T-helper 17 cell (primary cell): Measurements from ENCODE around the gene RXFP3. TPM values are rescaled to one million over a fixed set of nuclear protein-coding genes. Genes with fewer than 3 reads are reported as not detected.
"Not testable (repeated sequence)": the region's sequence is repeated elsewhere in the genome, so short reads cannot be mapped to it uniquely, and the experiment has no call there.

Experiments
- ATAC-seq: fragments of 150-1000 bp; cut with Tn5 transposase; 2 replicates; pipeline ENCODE4 v1.10.0; 2021; ENCODE audit warnings: mild to moderate bottlenecking, moderate library complexity
- DNase-seq, 3 donors: peaks; one replicate each; pipeline versions ENCODE4 v3.0.0 to v3.0.0-alpha.2; 2020 to 2021
- H3K9me3 ChIP-seq: one replicate; pipeline ENCODE4 v1.7.0; 2013; ENCODE audit warnings: low read length, mild to moderate bottlenecking; ENCODE audit not compliant: control insufficient read depth, poor library complexity, severe bottlenecking
- H3K27ac Mint-ChIP-seq: one replicate; pipeline ENCODE4 v1.8.0; 2022; ENCODE audit warnings: mild to moderate bottlenecking, moderate library complexity, mixed read lengths
- H3K27me3 Mint-ChIP-seq: one replicate; pipeline ENCODE4 v1.8.0; 2022; ENCODE audit warnings: mixed read lengths
- H3K36me3 Mint-ChIP-seq: one replicate; pipeline ENCODE4 v1.8.0; 2022; ENCODE audit warnings: low read depth, mixed read lengths
- H3K4me1 Mint-ChIP-seq: one replicate; pipeline ENCODE4 v1.8.0; 2022; ENCODE audit warnings: mild to moderate bottlenecking, mixed read lengths
- H3K4me3 Mint-ChIP-seq: one replicate; pipeline ENCODE4 v1.8.0; 2022; ENCODE audit warnings: mild to moderate bottlenecking, moderate library complexity, mixed read lengths
- total RNA-seq, 4 donors: library from RNA in 2 of 4; stranded (reverse) in 2 of 4; gene quantifications; one replicate each; pipeline ENCODE4 v1.2.3 and lab custom pipeline; 2022 to 2026

RXFP3 gene
- total RNA-seq, 2 donors from 2014 or later = not detected

DNA sequence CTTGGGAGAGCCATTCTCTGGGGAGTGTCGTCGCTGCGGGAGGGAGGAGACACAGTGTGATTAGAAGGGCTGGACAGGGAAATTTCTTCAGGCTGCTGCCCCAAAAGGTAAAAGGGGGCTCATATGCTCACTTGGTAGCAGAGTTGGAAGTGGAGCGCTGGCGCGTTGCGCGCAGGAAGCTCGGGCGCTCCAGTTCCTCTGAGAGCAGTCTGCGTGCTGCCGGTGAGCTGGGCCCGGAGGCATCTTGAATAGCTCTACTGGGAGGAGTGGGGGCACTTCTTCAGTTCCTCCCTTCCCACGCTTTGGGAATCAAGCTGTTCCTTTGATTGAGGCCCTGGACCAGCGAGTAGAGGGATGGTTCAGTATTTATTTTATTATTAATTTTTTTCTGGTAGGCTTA is 2.7 kb downstream of the RXFP3 start:
- no peaks in the 10 kb centered on the region for H3K36me3 Mint-ChIP-seq
- H3K27me3 Mint-ChIP-seq = peaks cover 93% of the 10 kb centered on the region
- no peak overlapping the region for H3K4me3 Mint-ChIP-seq
- ATAC-seq (no peak), DNase-seq (no peak)
- H3K9me3 ChIP-seq = no peaks in the 10 kb centered on the region
- peaks cover 10% of the 10 kb centered on the region for H3K4me1 Mint-ChIP-seq
- no peak overlapping the region for H3K27ac Mint-ChIP-seq

DNA sequence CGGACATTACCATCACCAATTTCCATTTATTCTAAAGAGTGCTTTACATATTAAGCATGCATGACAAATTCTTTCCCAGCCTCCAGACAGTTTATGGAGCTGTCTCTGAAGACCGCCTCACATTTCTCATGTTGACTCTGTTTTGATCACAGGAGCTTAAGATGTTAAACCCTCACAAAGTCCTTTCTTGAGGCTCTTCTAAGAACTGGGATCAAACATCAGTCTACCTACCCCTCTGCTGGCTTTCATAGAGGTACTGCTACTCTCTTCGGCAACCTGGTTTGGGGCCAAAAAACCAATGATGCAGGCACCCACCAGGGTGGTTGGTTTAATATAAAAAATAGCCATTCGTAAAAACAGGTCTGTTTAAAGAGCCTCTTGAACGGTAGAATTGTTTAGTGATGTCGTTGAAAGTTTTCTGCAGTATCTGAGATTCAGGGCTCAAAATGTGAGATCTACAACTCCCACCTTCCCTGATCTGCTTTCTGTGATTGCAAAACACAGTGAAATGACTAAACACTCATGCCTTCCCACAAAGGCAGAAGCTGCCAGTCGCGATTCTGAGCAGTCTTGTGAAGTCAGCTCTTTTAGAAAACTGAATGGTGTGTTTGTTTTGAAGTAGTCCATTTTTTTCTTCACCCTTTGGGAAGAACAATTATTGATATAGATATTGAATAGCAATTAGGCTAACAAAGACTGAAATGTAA is 3.5 kb downstream of the RXFP3 start:
- Mint-ChIP-seq H3K36me3 (no peaks in the 10 kb centered on the region), H3K27me3 (peaks cover 92% of the 10 kb centered on the region), H3K4me1 (peaks cover 10% of the 10 kb centered on the region), H3K27ac (no peak overlapping the region), H3K4me3 (no peak overlapping the region)
- DNase-seq (no peak), ATAC-seq (no peak)
- no peaks in the 10 kb centered on the region for H3K9me3 ChIP-seq

DNA sequence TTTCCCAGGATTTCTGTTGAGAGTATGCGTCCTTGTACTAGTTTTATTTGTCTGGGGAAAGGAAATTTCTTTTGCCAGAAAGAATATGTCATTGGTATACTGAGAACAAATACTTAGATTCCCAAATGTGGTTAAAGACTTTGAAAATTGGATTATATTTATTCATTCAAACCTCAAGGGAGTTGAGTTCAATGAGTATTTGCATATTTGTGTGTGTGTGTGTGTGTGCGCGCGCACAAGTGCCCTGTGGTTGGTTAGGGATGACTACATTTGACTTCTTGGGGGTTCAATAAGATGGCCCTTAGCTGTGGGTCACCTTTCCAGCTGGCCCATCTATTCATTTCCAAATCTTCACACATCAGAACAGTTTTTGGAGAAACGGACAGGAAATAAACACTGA is 4.9 kb downstream of the RXFP3 start:
- H3K27me3 Mint-ChIP-seq = peaks cover 87% of the 10 kb centered on the region
- H3K4me1 Mint-ChIP-seq = peaks cover 4% of the 10 kb centered on the region
- no peaks in the 10 kb centered on the region for H3K9me3 ChIP-seq
- no peak overlapping the region for H3K27ac Mint-ChIP-seq
- H3K4me3 Mint-ChIP-seq = no peak overlapping the region
- ATAC-seq (no peak), DNase-seq (no peak)
- peaks cover 2% of the 10 kb centered on the region for H3K36me3 Mint-ChIP-seq

DNA sequence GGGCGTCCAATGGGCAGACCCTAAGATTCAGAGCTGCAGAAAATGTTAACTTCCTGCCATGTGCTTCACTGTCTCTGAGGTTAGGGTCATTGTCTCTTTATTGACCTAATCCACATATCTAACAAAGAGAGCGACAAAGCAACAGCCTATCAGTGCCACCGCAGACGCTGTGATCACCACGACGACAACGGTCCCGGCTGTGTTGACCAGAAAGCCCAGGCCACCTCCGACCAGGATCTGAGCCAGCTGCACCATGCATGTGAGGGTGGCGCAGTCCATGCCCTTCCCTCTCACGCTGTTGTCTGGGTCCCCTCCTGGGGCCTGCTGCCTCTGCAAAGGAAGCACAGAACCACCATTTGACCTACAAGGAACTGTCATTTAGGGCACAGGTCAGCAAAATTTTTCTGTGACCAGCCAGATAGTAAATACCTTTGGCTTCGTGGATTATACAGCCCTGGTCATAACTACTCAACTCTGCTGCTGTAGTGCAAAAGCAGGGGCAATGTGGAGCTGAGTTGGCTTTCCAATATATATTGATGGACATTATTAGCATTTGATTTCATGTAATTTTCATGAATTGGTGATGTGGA is 8.5 kb downstream of the RXFP3 start:
- Mint-ChIP-seq H3K4me1 (no peaks in the 10 kb centered on the region), H3K4me3 (no peak overlapping the region), H3K27me3 (peaks cover 54% of the 10 kb centered on the region), H3K27ac (no peak overlapping the region), H3K36me3 (peaks cover 4% of the 10 kb centered on the region)
- H3K9me3 ChIP-seq = no peaks in the 10 kb centered on the region
- DNase-seq = no peak
- ATAC-seq = no peak

DNA sequence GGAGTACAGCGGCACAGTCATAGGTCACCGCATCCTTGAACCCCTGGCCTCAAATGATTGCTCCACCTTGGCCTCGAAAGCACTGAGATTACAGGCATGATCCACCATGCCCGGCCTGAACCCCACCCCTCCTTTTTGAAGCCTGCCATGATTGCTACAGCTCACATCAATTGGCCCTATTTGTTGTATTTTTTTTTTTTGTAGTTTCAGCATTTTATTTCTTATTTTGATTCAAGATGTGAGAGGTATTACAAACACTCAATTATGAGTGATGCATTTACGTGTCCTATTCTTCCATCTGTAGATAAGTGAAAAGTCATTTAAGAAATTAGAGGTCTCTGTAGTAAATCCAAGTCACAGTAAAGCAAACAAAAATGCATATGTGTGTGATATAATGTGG is 16.0 kb downstream of the RXFP3 start:
- DNase-seq, H3K27me3 Mint-ChIP-seq, ATAC-seq, H3K27ac Mint-ChIP-seq, H3K36me3 Mint-ChIP-seq, H3K9me3 ChIP-seq, H3K4me3 Mint-ChIP-seq, H3K4me1 Mint-ChIP-seq: not testable (repeated sequence)

DNA sequence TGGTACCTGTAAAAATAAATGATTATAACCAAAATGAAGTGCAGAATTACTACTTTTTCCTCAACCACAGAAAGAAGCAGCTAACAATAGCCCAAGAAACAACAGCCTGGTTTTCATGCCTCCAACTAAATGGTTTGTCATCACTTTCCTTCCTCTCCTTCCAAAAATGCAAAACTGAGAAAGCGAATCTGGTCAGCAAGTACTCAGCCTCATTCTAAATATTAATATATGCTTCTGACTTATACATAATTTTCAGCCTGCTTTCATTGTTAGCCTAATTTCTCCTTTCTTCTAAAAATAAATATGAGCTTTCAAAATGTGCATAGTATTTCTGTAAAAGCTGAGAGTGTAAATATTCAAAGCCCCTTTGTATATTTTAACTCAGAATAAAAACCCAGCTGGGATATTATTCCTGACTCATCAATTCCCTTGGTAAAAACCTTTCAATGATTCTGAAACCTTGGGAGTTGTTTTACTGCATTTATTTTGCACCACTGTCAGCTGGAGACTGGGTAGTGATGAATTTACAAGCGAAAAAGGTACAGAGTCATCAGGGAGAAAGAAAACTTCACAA is 21.5 kb downstream of the RXFP3 start:
- no peaks in the 10 kb centered on the region for H3K9me3 ChIP-seq
- Mint-ChIP-seq H3K4me3 (no peak overlapping the region), H3K4me1 (no peaks in the 10 kb centered on the region), H3K36me3 (peaks cover 2% of the 10 kb centered on the region), H3K27me3 (peaks cover 21% of the 10 kb centered on the region), H3K27ac (no peak overlapping the region)
- DNase-seq (no peak), ATAC-seq (no peak)

DNA sequence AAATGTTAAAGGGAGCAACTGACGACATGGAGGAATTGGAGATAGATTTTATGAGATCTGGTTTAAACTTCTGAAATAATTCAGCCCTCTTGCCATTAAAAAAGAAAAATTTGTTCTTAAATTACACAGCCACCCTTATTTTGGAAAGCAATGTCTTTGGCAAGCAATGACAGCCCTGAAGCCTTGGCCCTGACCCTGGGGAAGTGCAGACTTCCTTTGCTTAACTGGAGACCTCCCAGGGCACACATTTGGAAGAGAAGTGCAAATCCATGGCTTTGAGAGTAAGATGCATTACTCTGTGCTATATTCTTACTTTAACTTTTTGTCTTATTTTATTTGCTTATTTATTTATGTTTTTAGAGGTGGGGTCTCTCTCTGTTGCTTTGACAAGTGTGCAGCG is 22.0 kb downstream of the RXFP3 start:
- DNase-seq (no peak), ATAC-seq (no peak)
- Mint-ChIP-seq H3K27me3 (peaks cover 21% of the 10 kb centered on the region), H3K27ac (no peak overlapping the region), H3K4me3 (no peak overlapping the region), H3K36me3 (peaks cover 2% of the 10 kb centered on the region), H3K4me1 (no peaks in the 10 kb centered on the region)
- H3K9me3 ChIP-seq = no peaks in the 10 kb centered on the region

DNA sequence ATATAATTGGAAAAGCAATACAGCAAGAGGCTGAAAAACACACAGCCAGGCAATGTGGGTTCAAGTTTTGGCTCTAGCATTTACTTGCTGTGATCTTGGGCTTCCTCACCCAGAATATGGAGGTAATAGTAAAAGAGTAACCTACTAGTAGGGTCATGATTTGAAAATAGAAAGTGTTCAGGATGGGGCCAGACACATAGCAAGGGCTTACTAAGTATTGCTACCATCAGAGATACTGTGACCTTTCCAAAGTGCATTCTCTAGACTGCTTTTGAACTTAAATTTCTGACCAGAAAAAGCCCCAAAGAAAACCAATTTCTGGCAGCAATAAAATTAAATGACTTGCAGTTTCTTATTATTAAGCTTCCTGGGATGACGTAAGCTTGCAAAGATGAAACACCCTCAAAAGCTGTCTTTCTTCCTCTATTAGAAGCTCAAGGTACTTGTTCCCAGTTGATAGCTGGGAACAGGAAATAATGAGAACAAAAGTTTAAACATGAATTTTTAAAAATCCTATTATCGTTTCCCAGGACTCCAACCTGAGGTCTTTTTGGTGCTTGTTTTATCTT is 28.0 kb downstream of the RXFP3 start:
- H3K9me3 ChIP-seq = no peaks in the 10 kb centered on the region
- Mint-ChIP-seq H3K36me3 (peaks cover 2% of the 10 kb centered on the region), H3K27me3 (peaks cover 15% of the 10 kb centered on the region), H3K27ac (no peak overlapping the region), H3K4me1 (peaks cover 5% of the 10 kb centered on the region), H3K4me3 (no peak overlapping the region)
- ATAC-seq (no peak), DNase-seq (no peak)

DNA sequence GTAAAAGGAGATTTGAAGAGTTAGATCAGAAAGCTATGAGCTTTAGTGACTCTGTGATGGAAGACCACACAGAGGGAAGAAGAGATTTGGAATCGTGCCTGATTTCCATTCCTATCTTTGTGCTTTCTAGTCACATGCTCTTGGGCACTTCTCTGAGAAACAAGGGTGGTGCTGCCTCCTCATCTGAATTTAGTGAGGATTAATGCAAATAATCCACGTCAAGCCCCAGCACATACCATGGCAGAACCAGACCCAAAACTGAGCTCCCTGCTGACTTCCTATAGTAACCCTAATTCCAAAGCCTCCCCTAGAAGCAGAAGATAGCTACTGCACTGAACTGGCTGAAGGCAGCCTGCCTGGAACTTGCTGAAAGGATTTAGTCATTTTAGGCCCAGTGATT is 30.6 kb downstream of the RXFP3 start:
- Mint-ChIP-seq H3K4me3 (no peak overlapping the region), H3K27ac (no peak overlapping the region), H3K27me3 (peaks cover 4% of the 10 kb centered on the region), H3K4me1 (peaks cover 5% of the 10 kb centered on the region), H3K36me3 (peaks cover 2% of the 10 kb centered on the region)
- no peaks in the 10 kb centered on the region for H3K9me3 ChIP-seq
- DNase-seq = no peak
- no peak for ATAC-seq

DNA sequence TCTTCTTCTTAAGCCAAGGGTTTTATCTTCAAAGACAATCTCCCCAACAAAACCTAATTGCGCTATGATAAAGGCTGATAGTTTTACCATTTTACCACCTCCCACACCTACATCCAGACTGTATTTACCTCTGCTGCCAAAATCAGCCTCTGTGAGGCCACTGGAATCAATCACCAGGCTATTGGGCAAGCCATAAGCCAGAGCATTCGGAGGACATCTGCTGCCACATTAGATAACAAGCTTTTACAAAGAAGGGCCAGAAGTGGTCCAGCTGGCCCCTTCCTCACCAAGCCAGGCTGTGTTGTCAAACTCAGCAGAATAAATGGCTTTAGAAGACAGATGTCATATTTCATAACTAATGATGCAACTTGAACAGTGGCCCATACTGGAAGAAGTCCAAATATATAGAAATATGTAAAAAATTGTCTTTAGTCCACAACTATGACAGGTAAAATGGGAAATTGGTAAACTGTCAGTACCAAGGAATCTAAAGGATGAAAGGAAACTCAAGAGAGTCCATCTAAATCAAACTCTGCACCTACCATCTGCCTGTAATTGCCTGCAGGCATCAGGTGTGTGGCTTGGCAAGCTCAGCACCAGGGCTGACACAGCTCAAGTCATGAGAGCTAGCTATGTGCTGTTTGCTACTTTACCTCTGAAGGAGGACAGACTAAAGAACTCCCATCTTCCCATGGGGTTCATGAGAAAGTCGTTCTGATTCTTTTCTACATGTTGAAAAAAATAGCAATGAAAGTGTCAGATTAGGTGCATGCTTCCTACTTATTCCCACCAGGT is 32.2 kb downstream of the RXFP3 start:
- H3K27me3 Mint-ChIP-seq = peaks cover 1% of the 10 kb centered on the region
- H3K4me1 Mint-ChIP-seq = peaks cover 5% of the 10 kb centered on the region
- ATAC-seq (no peak), DNase-seq (no peak)
- no peak overlapping the region for H3K4me3 Mint-ChIP-seq
- no peaks in the 10 kb centered on the region for H3K36me3 Mint-ChIP-seq
- H3K9me3 ChIP-seq = no peaks in the 10 kb centered on the region
- no peak overlapping the region for H3K27ac Mint-ChIP-seq

DNA sequence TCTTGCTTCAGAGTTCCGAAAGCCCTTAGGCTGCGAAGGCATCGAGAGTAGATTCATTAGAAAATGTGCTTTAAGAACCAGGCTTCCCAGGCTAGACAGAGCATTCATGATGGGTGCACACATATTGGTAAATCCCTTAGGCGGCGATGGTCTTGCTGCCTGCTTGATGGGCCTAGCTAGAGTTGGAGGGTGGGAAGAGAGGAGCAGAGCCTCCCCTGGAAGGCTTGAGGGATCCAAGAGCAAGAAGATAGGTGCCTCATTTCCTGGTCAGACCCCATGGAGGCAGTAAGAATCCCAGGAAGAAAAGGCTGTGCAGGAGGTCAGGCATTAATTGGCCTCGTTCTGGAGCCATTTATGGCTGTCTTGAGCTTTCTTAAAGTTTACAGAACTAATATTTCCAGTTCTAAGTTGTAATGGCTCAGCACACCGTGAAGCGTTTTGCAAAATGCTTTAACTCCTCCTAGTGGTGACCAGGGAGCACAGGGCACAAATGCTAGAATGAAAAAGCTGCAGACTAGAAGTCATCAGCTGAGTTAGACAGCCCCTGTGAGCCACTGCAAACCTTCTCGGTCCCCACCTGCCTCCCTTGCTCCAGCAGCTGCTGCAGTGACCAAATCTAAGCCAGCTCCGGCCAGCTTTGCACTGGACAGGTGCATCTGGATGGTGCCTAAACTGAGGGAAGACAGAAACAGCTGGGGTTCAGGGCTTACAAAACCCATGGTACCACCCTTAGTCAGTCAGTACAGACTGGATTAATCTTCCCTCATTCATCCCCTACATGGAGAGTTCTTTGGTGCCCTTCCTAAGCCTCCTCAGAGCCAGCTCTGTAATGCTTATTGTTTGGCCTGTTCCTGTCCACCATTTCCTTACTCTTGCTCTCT is 33.6 kb downstream of the RXFP3 start:
- H3K4me3 Mint-ChIP-seq = no peak overlapping the region
- H3K9me3 ChIP-seq = no peaks in the 10 kb centered on the region
- H3K4me1 Mint-ChIP-seq = peaks cover 3% of the 10 kb centered on the region
- peaks cover 16% of the 10 kb centered on the region for H3K27me3 Mint-ChIP-seq
- DNase-seq = no peak
- peak; percentile 55 for ATAC-seq
- no peak overlapping the region for H3K27ac Mint-ChIP-seq
- H3K36me3 Mint-ChIP-seq = no peaks in the 10 kb centered on the region

DNA sequence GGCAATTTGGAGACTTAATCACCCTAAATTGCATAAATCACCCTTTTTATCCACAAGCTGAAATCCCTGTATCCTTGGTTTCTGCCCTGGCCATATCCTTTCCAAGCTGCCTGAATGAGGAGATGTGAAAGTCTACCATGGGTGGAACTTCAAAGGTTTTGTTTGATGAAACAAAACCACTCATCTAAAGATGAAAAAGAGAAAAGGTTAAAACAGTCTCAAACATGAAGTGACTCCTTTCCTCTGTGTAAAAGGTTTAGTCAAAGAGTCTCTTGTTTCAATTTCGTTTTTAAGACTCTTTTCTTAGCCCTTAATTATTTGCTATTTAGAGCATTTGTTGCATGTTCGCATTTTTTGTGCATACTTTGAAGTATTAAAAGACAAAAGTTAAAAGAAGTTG is 37.1 kb downstream of the RXFP3 start:
- no peaks in the 10 kb centered on the region for H3K9me3 ChIP-seq
- Mint-ChIP-seq H3K36me3 (peaks cover 2% of the 10 kb centered on the region), H3K27ac (no peak overlapping the region), H3K27me3 (peaks cover 20% of the 10 kb centered on the region), H3K4me1 (no peaks in the 10 kb centered on the region), H3K4me3 (no peak overlapping the region)
- no peak for DNase-seq
- ATAC-seq = no peak
